K562 (cell line): ENCODE data around the gene CLCF1.

Experiments used
- IRF1 ChIP-seq: sonication (generic); formaldehyde crosslinking; IDR thresholded peaks from 2 replicates; pipeline ENCODE4 v1.8.0; 2022; ENCODE audit warnings: missing genetic modification reagents, mild to moderate bottlenecking, borderline replicate concordance
- MEF2A ChIP-seq: IDR thresholded peaks from 2 replicates; pipeline ENCODE4 v1.6.1; 2011; ENCODE audit warnings: low read depth, mild to moderate bottlenecking, low read length, moderate library complexity; ENCODE audit not compliant: control insufficient read depth
- SMARCB1 ChIP-seq: IDR thresholded peaks from 2 replicates; pipeline ENCODE4 v1.6.1; 2011; ENCODE audit warnings: improper control_type of control experiment, low read depth; ENCODE audit not compliant: insufficient read length
- ZBTB8A ChIP-seq: fragments of 450-650 bp; IDR thresholded peaks from 2 replicates; pipeline ENCODE4 v1.6.1; 2018; ENCODE audit warnings: mild to moderate bottlenecking, moderate library complexity; ENCODE audit not compliant: partially characterized antibody
- ZNF146 ChIP-seq: IDR thresholded peaks from one replicate; pipeline ENCODE4 v1.6.1; 2018; ENCODE audit warnings: missing compliant biosample characterization; ENCODE audit not compliant: unreplicated experiment

- TF ChIP-seq SMARCB1 (no peak), IRF1 (CRISPR knock-in tag) (no peak), ZBTB8A (no peak), ZNF146 (CRISPR knock-in tag) (no peak), MEF2A (no peak)
Measured at GRCh38 chr11:67349036-67349435, 24.4 kb downstream of the CLCF1 start.
